ENCODE data around the gene AP2B1.

AP2B1 gene

GRCh38 chr17:35728551-35728950 lies 141.4 kb downstream of the AP2B1 start:
- no peak for DNase-seq (ENCODE audit: low read depth, low spot score)

- DNase-seq (ENCODE audit: low read depth, low spot score), result peak; percentile 48
Measured at GRCh38 chr17:35729405-35729833, 142.3 kb downstream of the AP2B1 start.

GRCh38 chr17:35730400-35731005 lies 143.4 kb downstream of the AP2B1 start:
- DNase-seq (ENCODE audit: low read depth, low spot score), result no peak

GRCh38 chr17:35731239-35731916 lies 144.3 kb downstream of the AP2B1 start, which contains the start of gene RASL10B:
Gene RASL10B, plus strand, starts transcription at chr17:35731639. Its CDS starts 3,546 bp downstream, at chr17:35735185.
- DNase-seq (ENCODE audit: low read depth, low spot score), result peak; percentile 75

- DNase-seq (ENCODE audit: low read depth, low spot score), result peak; percentile 44
Measured at GRCh38 chr17:35731917-35732805, 145.0 kb downstream of the AP2B1 start.

GRCh38 chr17:35732806-35733136 lies 145.6 kb downstream of the AP2B1 start:
- no peak for DNase-seq (ENCODE audit: low read depth, low spot score)

GRCh38 chr17:35733366-35733765 lies 146.2 kb downstream of the AP2B1 start:
- peak; percentile 50 for DNase-seq (ENCODE audit: low read depth, low spot score)

- DNase-seq (ENCODE audit: low read depth, low spot score), result no peak
Measured at GRCh38 chr17:35734396-35734795, 147.3 kb downstream of the AP2B1 start.

- DNase-seq (ENCODE audit: low read depth, low spot score), result no peak
Measured at GRCh38 chr17:35735036-35735805, 148.1 kb downstream of the AP2B1 start.

GRCh38 chr17:35736236-35736635 lies 149.1 kb downstream of the AP2B1 start:
- no peak for DNase-seq (ENCODE audit: low read depth, low spot score)

GRCh38 chr17:35738519-35739133 lies 151.5 kb downstream of the AP2B1 start:
- no peak for DNase-seq (ENCODE audit: low read depth, low spot score)

- no peak for DNase-seq (ENCODE audit: low read depth, low spot score)
Measured at GRCh38 chr17:35740216-35740615, 153.1 kb downstream of the AP2B1 start.

GRCh38 chr17:35740997-35741931 lies 154.1 kb downstream of the AP2B1 start:
- DNase-seq (ENCODE audit: low read depth, low spot score), result peak; percentile 54

- DNase-seq (ENCODE audit: low read depth, low spot score), result no peak
Measured at GRCh38 chr17:35742496-35742895, 155.4 kb downstream of the AP2B1 start.

- DNase-seq (ENCODE audit: low read depth, low spot score), result no peak
Measured at GRCh38 chr17:35742896-35743477, 155.9 kb downstream of the AP2B1 start.

- DNase-seq (ENCODE audit: low read depth, low spot score), result peak; percentile 66
Measured at GRCh38 chr17:35743626-35744328, 156.7 kb downstream of the AP2B1 start.

GRCh38 chr17:35744830-35745229 lies 157.7 kb downstream of the AP2B1 start:
- DNase-seq (ENCODE audit: low read depth, low spot score), result no peak

GRCh38 chr17:35745246-35745645 lies 158.1 kb downstream of the AP2B1 start:
- DNase-seq (ENCODE audit: low read depth, low spot score), result no peak

- no peak for DNase-seq (ENCODE audit: low read depth, low spot score)
Measured at GRCh38 chr17:35745749-35746320, 158.7 kb downstream of the AP2B1 start.
